HG03159 (cell line): ENCODE data around the gene KIFAP3.
"Not testable (repeated sequence)": the region's sequence is repeated elsewhere in the genome, so short reads cannot be mapped to it uniquely, and the experiment has no call there.

ENCODE experiments used
- ATAC-seq: cut with Tn5 transposase; IDR thresholded peaks from one replicate; pipeline ENCODE4 v1.9.1; 2021; ENCODE audit warnings: mild to moderate bottlenecking, moderate library complexity; ENCODE audit not compliant: unreplicated experiment

Gene KIFAP3

GRCh38 chr1:169928438-169929209 lies 145.9 kb downstream of the KIFAP3 start:
- ATAC-seq = peak; percentile 71

DNA sequence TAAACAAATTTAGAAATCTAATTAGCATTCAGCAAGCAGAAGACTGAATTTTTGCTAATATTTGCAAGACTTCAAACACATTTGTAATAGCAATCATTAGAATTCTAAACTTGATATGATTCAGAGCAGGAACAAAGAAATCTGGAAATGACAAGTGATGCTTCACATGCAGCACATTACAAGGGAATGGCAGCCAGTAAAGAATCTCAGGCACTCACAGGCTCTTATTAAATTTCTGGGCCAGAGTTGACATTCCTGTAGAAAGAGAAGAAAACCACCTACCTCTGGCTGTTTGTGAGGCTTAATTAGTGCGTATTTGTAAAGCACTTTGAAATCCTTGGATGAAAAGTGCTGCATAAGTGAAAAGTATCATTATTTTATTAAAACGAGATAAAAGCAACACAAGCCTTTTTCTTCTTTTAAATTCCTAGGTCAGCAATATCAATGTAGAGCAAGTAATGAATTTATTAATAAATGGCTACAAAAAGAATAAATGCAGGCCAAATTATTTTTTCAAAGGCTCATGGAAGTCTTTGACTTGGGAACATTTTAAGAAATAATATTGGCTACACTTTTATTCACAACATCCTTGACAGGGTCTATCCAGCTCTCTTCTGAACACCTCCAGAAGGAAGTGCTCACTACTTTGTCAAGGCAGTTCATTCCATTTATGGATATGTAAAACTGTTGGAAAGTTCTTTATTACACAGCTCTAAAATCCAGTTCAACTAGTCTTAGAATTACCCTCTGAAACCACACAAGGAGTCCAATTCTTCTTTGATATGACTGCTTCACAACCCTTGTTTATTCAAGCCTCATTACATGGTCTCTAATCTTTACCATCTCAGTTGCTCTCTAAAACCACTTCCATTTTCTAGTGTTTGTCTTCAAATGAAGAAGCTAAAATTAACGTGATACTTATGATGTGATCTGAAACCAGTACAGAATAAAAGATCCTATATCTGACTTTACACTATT lies 148.7 kb downstream of the KIFAP3 start:
- ATAC-seq = peak; percentile 69

- ATAC-seq = no peak
These were observed 149.7 kb downstream of the KIFAP3 start for GRCh38 chr1:169924829-169925228.

DNA sequence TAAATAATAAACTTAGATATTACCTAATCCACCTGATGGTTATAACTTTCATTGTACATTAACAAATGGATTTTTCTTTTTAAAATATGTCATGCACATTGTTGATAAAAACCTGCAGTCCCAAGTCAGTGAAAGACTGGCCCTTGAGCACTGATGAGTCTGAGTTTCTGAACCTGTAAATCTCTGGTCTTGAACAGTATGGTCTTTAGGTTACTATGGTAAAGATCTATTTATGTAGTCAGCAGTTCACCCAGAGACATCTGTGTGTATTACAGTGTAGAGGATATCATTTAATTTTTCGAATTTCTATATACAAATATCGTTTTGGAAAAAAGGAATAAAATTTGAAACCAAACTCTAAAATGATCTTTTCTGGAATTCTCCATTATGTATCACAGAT lies 150.4 kb downstream of the KIFAP3 start:
- ATAC-seq = no peak

DNA sequence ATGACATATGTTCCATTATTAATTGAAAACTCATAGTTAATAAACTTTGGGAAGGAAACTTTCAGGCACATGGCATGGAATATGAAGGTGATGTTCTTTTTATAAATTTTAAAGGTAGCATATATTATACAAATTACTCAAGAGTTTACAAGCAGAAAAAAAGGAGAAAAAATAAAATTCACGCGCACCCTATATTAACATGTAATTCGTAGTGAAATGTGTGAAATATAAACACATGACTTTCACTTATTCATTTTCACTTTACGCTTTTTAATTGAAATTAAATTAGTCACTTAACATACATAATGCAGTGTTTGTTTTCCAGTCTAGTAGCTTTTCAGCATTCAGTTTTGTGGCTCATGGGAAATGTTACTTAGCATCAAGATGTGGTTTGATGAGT lies 153.4 kb downstream of the KIFAP3 start:
- no peak for ATAC-seq

DNA sequence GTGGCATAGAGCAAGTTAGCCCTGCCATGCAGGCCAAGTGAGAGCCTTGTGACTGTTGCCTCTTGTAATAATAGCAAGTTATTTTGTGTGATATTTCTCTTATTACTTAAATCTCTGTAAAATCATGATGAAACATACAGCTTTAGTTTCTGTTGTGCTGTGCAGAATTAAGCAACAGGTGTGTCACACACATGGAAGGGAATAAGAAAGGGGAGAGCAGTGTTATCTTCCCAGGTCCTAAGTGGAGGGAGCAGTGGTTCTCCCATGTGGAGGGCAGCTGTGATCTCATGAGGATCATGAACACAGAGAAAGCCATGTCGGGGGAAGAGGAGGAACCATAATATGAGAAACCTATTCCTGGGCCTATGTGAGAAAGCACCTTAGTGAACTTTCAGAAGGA lies 155.6 kb downstream of the KIFAP3 start:
- no peak for ATAC-seq

DNA sequence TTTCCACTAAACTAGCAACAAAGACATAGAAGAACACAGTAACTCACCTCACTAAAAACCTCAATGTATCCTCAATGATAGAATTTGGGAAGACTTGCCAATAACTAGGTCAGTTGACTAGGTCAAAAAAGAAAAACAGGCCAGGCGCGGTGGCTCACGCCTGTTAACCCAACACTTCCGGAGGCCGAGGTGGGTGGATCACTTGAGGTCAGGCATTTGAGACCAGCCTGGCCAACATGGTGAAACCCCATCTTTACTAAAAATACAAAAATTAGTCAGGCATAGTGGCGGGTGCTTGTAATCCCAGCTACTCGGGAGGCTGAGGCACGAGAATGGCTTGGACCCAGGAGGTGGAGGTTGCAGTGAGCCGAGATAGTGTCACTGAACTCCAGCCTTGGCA lies 156.3 kb downstream of the KIFAP3 start:
- not testable (repeated sequence) for ATAC-seq

GRCh38 chr1:169915150-169915549 lies 159.3 kb downstream of the KIFAP3 start:
- no peak for ATAC-seq

DNA sequence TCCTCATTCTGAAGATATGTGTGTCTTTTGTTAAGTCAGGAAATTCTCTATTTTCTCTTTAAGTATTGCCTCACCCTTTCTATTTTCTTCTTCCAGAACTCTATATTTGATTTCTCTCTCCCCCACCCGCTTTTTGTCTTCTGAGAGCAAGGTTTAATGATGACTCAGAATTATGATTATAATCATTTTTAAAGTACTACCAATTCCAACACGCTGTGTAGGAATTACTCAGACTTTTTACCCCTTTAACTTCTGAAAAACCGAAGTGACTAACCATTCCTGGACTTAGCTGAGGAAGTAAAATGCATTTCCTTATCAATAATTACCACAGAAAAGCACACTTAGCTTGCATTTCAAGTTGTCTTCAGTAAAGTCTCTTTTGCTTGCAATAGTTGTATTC lies 160.0 kb downstream of the KIFAP3 start:
- ATAC-seq = no peak

DNA sequence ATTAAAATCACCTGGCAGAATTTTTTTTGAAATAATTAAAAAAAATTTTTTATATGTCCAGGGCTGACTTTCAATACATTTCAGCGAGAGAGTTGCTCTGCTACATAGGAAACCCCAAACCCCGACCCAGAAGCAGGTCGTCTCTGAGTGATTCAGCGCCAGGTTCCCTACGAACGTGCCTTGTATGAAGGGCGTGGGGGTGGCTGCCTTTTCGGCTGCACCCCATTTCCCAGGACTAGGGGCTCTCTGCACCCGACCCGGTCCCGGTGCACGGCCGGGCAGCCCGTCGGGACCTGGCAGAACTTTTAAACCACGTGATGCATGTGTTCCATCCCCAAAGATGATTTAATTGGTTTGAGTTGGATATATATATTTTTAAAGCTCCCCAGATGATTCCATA lies 165.0 kb downstream of the KIFAP3 start:
- ATAC-seq = no peak

- ATAC-seq = no peak
These were observed 167.6 kb downstream of the KIFAP3 start for GRCh38 chr1:169906938-169907337.

- no peak for ATAC-seq
These were observed 169.7 kb downstream of the KIFAP3 start for GRCh38 chr1:169904834-169905233.

DNA sequence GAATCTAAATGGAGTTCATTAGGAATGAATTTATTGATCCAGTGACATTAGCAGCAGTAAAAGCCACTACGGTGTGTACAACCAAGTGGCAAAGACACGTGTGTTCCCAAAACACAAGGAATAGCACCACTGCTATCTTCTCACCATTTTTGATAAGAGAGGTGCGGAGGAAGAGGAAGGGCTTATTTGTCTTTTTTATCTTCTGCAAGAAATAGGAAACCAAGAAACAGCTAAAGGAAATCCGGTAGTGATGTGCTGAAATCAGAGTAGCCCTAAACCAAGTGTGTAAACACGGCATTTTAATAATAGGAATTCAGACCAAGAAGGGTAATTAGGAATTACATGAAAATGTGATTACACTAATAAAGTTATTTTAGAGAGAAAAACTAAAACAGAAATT lies 171.7 kb downstream of the KIFAP3 start:
- no peak for ATAC-seq

DNA sequence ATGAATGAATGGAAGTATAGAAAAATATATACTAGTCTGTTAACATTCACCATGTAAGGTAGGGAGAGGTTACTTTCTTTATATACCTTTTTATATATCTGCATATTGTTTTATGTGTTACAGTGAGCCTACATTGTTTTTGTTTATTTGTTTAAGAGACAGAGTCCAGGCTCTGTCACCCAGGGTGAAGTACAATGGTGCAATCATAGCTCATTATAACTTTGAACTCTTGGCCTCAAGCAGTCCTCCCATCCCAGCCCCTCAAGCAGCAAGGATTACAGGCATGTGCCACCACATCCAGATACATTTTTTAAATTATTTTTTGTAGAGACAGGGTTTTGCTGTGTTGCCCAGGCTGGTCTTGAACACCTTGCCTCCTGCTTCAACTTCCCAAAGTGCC lies 173.4 kb downstream of the KIFAP3 start:
- no peak for ATAC-seq

- no peak for ATAC-seq
These were observed 173.9 kb downstream of the KIFAP3 start for GRCh38 chr1:169900571-169900970.

DNA sequence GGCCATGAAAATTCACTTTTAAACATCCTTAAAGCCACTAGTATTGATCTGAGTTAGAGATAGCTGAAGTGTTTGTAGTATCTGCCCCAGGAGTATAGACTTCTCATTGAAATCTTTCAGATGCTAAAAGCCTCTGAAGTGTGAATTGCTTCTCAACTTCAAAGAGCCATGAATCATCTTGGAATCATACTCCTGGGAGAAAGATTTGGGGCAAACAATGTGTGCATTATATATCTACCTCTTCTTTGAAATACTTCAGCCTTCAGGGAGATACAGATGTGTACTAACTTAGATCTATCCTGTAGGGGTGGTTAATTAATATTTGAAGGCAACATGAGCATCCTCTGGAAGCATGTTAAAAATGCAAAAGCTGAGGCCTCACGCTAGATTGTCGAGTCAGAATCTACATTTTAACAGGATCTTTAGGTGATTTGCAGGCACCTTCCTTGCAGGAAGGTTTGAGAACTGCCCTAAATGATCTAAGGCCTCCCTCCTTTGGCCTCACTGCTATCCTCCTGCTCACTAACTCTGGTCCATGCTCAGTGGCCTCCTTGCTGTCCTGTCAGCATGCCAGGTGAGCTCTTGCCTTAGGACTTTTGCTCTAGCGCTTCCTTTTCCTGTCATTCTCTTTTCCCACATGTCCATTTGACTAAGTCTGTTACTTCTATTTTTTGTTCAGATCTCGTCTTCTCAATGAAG lies 174.8 kb downstream of the KIFAP3 start:
- no peak for ATAC-seq

- ATAC-seq = no peak
These were observed 178.5 kb downstream of the KIFAP3 start for GRCh38 chr1:169896013-169896412.

DNA sequence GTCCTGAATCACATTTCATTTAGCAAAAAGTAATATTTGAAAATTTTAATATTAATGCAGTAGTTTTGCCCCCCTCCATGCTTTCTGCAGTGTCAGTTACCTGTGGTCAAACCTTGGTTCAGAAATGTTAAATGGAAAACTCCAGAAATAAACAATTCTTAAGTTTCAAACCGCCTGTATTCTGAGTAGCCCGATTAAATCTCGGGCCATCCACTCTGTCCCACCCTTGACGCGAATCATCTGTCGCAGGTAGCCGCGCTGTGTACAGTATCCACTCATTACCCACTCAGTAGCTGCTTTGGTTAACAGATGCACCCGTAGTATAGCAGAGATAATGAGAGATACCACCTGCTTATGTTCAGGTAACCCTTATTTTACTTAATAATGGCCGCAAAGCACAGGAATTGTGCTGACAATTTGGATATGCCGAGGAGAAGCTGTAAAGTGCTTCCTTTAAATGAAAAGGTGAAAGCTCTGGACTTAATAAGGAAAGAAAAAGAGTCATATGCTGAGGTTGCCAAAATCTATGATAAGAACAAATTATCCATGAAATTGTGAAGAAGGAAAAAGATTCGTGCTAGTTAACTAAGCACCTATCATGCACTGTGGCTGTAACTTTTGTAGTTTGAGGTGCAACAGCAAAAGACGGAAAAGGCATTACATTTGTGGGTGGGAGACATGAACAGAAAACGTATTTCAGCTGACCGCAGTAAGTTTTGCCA lies 179.9 kb downstream of the KIFAP3 start:
- no peak for ATAC-seq

DNA sequence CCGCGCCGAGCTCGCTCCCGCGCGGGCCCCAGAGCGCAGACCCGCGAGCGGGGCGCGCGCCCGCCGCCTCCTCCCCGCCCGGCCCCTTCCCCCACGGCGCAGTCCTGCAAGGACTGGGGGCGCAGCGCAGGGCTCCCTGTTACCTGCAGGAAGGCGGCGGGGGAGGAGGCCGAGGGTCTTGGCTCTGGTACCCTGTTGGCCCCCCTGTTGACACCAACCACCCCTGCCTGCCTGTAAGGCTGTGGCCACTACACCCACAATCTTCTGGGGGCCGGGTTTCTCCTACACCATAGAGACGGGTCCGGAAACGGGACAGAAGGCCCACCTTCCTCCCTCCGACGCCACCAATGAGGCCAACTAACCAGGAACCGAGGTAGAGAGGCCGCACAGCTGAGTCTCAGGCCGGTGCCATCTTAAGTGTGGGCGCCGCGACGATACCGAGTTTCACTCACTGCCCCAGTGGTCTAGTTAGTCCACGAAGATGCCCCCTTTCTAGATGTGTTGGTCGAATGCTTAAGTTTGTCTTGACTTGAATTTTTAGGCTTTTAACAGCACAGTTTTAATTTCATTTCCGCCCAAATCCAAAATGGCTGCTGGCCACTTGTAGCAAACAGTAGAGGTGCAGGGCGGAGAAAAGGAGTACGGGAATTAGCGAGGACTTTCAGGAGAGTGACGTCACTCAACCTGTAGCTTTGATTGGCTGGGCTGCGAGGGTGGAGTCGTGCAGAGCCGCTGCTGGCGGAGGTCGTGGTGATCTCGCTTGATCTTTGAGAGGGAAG lies 180.7 kb downstream of the KIFAP3 start, which contains the start of gene SCYL3:
SCYL3 (minus strand) TSS at position 252 of the 779 bp plus-strand sequence. CDS start 5,056 bp downstream, outside the sequence.
- ATAC-seq = peak; percentile 86
